ENCODE data around the gene CLTB. TPM values are rescaled to one million over a fixed set of nuclear protein-coding genes. Genes with fewer than 3 reads are reported as not detected.

CLTB gene
- total RNA-seq, 4 donors from 2014 or later: 261 to 386 (median 302) TPM

DNA sequence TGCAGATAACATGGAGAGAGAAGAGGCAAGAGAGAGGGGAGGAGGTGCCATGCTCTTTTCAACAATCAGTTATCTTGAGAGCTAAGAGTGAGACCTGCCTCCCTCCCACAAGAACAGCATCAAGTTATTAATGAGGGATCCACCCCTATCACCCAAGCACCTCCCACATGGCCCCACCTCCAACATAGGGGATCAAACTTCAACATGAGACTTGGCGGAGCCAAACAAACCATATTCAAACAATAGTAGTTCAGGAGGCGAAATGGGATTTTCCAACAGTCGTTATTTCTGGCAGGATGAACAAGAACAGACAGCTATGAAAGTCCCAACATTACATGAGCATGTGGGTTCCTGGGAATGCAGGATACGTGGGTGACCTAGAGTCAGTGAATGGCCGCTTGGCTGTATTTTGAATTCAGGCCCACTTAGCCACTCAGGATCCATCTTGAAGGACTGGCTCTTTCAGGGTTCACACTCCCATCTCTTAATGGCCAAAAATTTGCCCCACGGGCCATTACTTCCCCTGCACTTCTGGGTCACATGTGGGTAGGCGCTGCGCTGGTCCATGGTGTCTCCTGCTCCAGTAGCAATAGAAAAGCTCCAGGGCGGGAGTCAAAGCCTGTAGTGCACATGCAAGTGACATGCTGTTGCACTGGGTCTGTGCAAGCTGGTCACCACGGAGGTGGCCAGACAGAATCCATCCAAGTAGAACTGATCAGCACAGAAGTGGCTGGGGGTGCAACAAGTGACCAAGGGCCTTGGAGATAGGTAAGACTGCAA, 24.8 kb upstream of the CLTB start:
- no peak for DNase-seq
- Histone ChIP-seq H3K4me1 (no peaks in the 10 kb centered on the region), H3K9me3 (no peaks in the 10 kb centered on the region), H3K4me3 (no peak overlapping the region), H3K27ac (no peak overlapping the region), H3K36me3 (no peaks in the 10 kb centered on the region), H3K27me3 (peaks cover 0 to 3% (median 0%) of the 10 kb centered on the region in 3 donors)
- intact Hi-C loops (cut with DNase I; ENCODE audit: low total_unique reads) (no loop called here), in situ Hi-C loops (cut with MboI; ENCODE audit: low sequenced_read_pairs in 4 of 4) (loop anchor here in 1 of 4 donors (25.0 kb wide), 1 partner anchor 96 kb away; the partner anchor contains the start of genes CDHR2 and RNF44)
- no peak for ATAC-seq
- no peak for TF ChIP-seq POLR2A (IDR thresholded peaks at IDR 0.05)
- no peak for TF ChIP-seq CTCF (IDR thresholded peaks at IDR 0.05 in 4 of 5, conservative IDR thresholded peaks at IDR 0.05 in 1 of 5)

DNA sequence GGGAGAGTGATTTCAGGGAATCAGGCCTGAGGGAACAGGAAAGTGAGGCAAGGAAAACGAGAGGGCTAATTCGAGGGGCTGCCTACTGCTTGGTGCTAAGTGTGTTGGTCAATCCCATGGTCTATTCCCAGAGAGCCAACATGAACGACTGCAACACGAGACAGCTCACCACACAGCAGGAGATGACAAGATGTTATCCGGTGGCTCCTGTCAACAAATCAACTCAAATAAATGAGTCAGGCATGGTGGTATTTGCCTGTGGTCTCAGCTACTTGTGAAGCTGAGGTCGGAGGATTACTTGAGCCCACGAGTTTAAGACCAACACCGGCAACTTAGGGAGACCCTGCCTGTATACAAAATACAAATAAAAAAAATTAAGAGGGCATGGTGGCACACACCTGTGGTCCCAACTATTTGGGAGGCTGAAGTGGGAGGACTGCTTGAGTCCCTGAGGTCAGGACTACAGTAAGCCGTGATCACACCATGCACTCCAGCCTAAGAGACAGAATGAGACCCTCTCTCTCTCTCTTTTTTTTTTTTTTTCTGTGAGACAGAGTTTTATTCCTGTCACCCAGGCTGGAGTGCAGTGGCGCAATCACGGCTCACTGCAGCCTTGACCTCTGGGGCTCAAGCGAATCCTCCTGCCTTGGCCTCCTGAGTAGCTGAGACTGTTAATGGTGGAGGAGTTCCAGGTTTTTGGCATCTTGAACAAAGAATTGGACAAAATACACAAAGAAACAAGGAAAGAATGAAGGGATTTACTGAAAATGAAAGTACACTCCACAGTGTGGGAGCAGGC, 22.8 kb upstream of the CLTB start:
- Histone ChIP-seq H3K27me3 (peaks cover 0 to 3% (median 2%) of the 10 kb centered on the region in 3 donors), H3K4me1 (no peaks in the 10 kb centered on the region), H3K9me3 (no peaks in the 10 kb centered on the region), H3K36me3 (no peaks in the 10 kb centered on the region), H3K27ac (no peak overlapping the region), H3K4me3 (no peak overlapping the region)
- ATAC-seq (no peak), DNase-seq (no peak)
- intact Hi-C loops (cut with DNase I; ENCODE audit: low total_unique reads): no loop called here
- TF ChIP-seq CTCF (IDR thresholded peaks at IDR 0.05 in 4 of 5, conservative IDR thresholded peaks at IDR 0.05 in 1 of 5): no peak
- TF ChIP-seq POLR2A (IDR thresholded peaks at IDR 0.05): no peak
- in situ Hi-C loops (cut with MboI; ENCODE audit: low sequenced_read_pairs in 4 of 4): loop anchor here in 1 of 4 donors (25.0 kb wide), 1 partner anchor 98 kb away; the partner anchor contains the start of genes CDHR2 and RNF44

DNA sequence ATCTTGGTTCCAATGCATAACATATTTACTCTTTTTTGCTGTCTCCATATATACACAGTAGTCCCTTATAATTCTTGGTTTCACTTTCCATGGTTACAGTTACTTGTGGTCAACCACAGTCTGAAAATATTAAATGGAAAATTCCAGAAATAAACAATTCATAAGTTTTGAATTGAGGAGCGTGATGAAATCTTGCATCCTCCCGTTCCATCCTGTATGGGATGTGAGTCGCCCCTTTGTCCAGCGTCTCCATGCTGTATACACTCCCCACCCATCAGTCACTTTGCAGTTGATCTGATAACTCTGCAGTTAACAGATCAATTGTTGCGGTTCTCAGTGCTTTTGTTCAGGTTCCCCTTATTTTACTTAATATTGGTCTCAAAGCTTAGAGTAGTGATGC, 20.3 kb upstream of the CLTB start:
- DNase-seq (no peak), ATAC-seq (no peak)
- peak overlapping the region in 1 of 4 donors; percentile 3 for H3K27ac ChIP-seq
- intact Hi-C loops (cut with DNase I; ENCODE audit: low total_unique reads): no loop called here
- no peaks in the 10 kb centered on the region for H3K9me3 ChIP-seq
- in situ Hi-C loops (cut with MboI; ENCODE audit: low sequenced_read_pairs in 4 of 4): loop anchor here in 1 of 4 donors (25.0 kb wide), 1 partner anchor 101 kb away; the partner anchor contains the start of genes CDHR2 and RNF44
- TF ChIP-seq CTCF (IDR thresholded peaks at IDR 0.05 in 4 of 5, conservative IDR thresholded peaks at IDR 0.05 in 1 of 5) (no peak), POLR2A (IDR thresholded peaks at IDR 0.05) (no peak)
- H3K4me3 ChIP-seq: no peak overlapping the region
- no peaks in the 10 kb centered on the region for H3K4me1 ChIP-seq
- H3K27me3 ChIP-seq: peaks cover 0 to 3% (median 2%) of the 10 kb centered on the region in 3 donors
- H3K36me3 ChIP-seq: no peaks in the 10 kb centered on the region

DNA sequence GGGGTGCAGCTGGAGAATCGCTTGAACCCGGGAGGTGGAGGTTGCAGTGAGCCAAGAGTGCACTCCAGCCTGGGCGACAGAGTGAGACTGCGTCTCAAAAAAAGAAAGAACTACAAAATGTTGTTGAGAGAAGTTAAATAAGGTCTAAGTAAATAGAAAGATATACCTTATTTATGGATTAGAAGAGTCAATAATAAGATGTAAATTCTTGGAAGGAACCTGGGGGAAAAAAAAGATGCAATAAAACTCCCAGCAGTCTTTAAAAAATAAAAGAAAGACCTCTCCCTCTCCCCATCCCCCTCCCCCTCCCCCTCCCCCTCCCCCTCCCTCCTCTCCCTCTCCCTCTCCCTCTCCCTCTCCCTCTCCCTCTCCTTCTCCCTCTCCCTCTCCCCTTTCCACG, 16.4 kb upstream of the CLTB start:
- in situ Hi-C loops (cut with MboI; ENCODE audit: low sequenced_read_pairs in 4 of 4): loop anchor here in 1 of 4 donors (25.0 kb wide), 1 partner anchor 105 kb away; the partner anchor contains the start of genes CDHR2 and RNF44
- Histone ChIP-seq H3K9me3 (no peaks in the 10 kb centered on the region), H3K27me3 (peaks cover 0 to 2% (median 0%) of the 10 kb centered on the region in 3 donors), H3K4me3 (no peak overlapping the region), H3K4me1 (no peaks in the 10 kb centered on the region), H3K36me3 (no peaks in the 10 kb centered on the region), H3K27ac (no peak overlapping the region)
- DNase-seq: no peak
- TF ChIP-seq CTCF (IDR thresholded peaks at IDR 0.05 in 4 of 5, conservative IDR thresholded peaks at IDR 0.05 in 1 of 5): no peak
- no peak for TF ChIP-seq POLR2A (IDR thresholded peaks at IDR 0.05)
- ATAC-seq: no peak
- intact Hi-C loops (cut with DNase I; ENCODE audit: low total_unique reads): no loop called here

Data from gastrocnemius medialis (tissue), 4 donors.